Gastrocnemius medialis (tissue), 4 donors: Measurements from ENCODE around the gene DAG1.

Experiments
- CTCF ChIP-seq, 5 experiments: fragments of 450-650 bp in 3 of 5; fragments of 200-600 bp in 2 of 5; sonication (generic) in 2 of 5; IDR thresholded peaks in 4 of 5; conservative IDR thresholded peaks in 1 of 5; 1 replicate in 4 of 5; 2 replicates in 1 of 5; pipeline ENCODE4 v1.5.1; 2016 to 2019; ENCODE audit warnings: antibody characterized with exemption in 5 of 5, mild to moderate bottlenecking in 3 of 5, moderate library complexity in 3 of 5
- POLR2A ChIP-seq, 2 donors: fragments of 450-650 bp; IDR thresholded peaks; one replicate each; pipeline ENCODE4 v1.6.1; 2017; ENCODE audit warnings: antibody characterized with exemption in 2 of 2, mild to moderate bottlenecking in 2 of 2, moderate library complexity in 2 of 2

- TF ChIP-seq CTCF (IDR thresholded peaks at IDR 0.05 in 4 of 5, conservative IDR thresholded peaks at IDR 0.05 in 1 of 5), result no peak
- no peak for TF ChIP-seq POLR2A (IDR thresholded peaks at IDR 0.05)
Measured at GRCh38 chr3:49566312-49566711, 96.2 kb downstream of the DAG1 start.
